H1 (cell line): ENCODE results near the gene GRB14. TPM values are rescaled to one million over a fixed set of nuclear protein-coding genes. Genes with fewer than 3 reads are reported as not detected.

ENCODE experiments used
- CTCF ChIA-PET: fragments of 300-600 bp; sonication (Branson Sonifier 250); formaldehyde crosslinking; loops from one replicate; lab custom pipeline; 2021; ENCODE audit not compliant: partially characterized antibody; lab: Charles Lee
- POLR2A ChIA-PET: fragments of 300-600 bp; sonication (Branson Sonifier 250); formaldehyde crosslinking; loops from one replicate; lab custom pipeline; 2021; ENCODE audit warnings: inconsistent platforms; ENCODE audit not compliant: partially characterized antibody; lab: Charles Lee
- DNase-seq, 2 experiments: peaks; one replicate each; pipeline versions ENCODE4 v3.0.0 to v3.0.0-alpha.2; 2010 to 2022; ENCODE audit warnings: low spot score in 2 of 2, low read depth in 1 of 2, mixed read lengths in 1 of 2
- FAIRE-seq: peaks from 2 replicates; lab custom pipeline; 2011; peaks lifted over from hg19 to GRCh38; lab: Jason Lieb, UNC
- H2AFZ ChIP-seq: 2 replicates; pipeline ENCODE4 v1.8.1; 2012; ENCODE audit warnings: low read length, inconsistent platforms
- H2AK5ac ChIP-seq: 2 replicates; pipeline ENCODE4 v1.6.1; 2013; ENCODE audit warnings: low read depth, low read length
- H2BK120ac ChIP-seq: replicated peaks from 2 replicates; pipeline ENCODE3; 2013; ENCODE audit warnings: low read depth, low read length, inconsistent platforms
- H2BK12ac ChIP-seq: 2 replicates; pipeline ENCODE4 v1.6.1; 2013; ENCODE audit warnings: low read depth, low read length
- H2BK15ac ChIP-seq: 2 replicates; pipeline ENCODE4 v1.6.1; 2013; ENCODE audit warnings: low read length
- H2BK20ac ChIP-seq: 2 replicates; pipeline ENCODE4 v1.6.1; 2013; ENCODE audit warnings: low read length
- H2BK5ac ChIP-seq: 2 replicates; pipeline ENCODE4 v1.6.1; 2013; ENCODE audit warnings: low read depth, low read length
- H3K14ac ChIP-seq: 2 replicates; pipeline ENCODE4 v1.6.1; 2013; ENCODE audit warnings: inconsistent platforms; ENCODE audit not compliant: insufficient read length
- H3K18ac ChIP-seq: 2 replicates; pipeline ENCODE4 v1.6.1; 2013; ENCODE audit warnings: low read length; ENCODE audit errors: extremely low read depth
- H3K23ac ChIP-seq: 2 replicates; pipeline ENCODE4 v1.6.1; 2013; ENCODE audit warnings: inconsistent platforms; ENCODE audit not compliant: insufficient read length
- H3K23me2 ChIP-seq: 2 replicates; pipeline ENCODE4 v1.6.1; 2013; ENCODE audit warnings: low read depth, low read length
- H3K27ac ChIP-seq: 2 replicates; pipeline ENCODE4 v1.6.1; 2011; ENCODE audit warnings: low read depth, low read length, inconsistent platforms
- H3K27me3 ChIP-seq, 4 experiments: replicated peaks in 1 of 4; 1 replicate in 1 of 4; 2 replicates in 3 of 4; pipeline versions ENCODE4 v1.6.1 to v1.8.1; 2011 to 2013; ENCODE audit warnings: low read length in 3 of 4, mild to moderate bottlenecking in 3 of 4, inconsistent platforms in 2 of 4, mixed read lengths in 2 of 4, moderate library complexity in 1 of 4; ENCODE audit not compliant: control insufficient read depth in 3 of 4, insufficient read depth in 3 of 4; ENCODE audit errors: extremely low read depth in 1 of 4
- H3K36me3 ChIP-seq, 4 experiments: 2 replicates each; pipeline versions ENCODE4 v1.6.1 to v1.8.1; 2011 to 2013; ENCODE audit warnings: mild to moderate bottlenecking in 4 of 4, low read length in 3 of 4, moderate library complexity in 2 of 4, control low read depth in 1 of 4, inconsistent platforms in 1 of 4; ENCODE audit not compliant: insufficient read depth in 4 of 4, control insufficient read depth in 2 of 4
- H3K4ac ChIP-seq: replicated peaks from 2 replicates; pipeline ENCODE3; 2013; ENCODE audit warnings: low read length, low read depth, mixed read lengths, inconsistent platforms; ENCODE audit not compliant: insufficient read length
- H3K4me1 ChIP-seq, 4 experiments: replicated peaks in 1 of 4; 1 replicate in 1 of 4; 2 replicates in 3 of 4; pipeline versions ENCODE4 v1.6.1 to v1.8.1; 2011 to 2013; ENCODE audit warnings: low read length in 3 of 4, inconsistent platforms in 2 of 4, mixed read lengths in 1 of 4; ENCODE audit not compliant: insufficient read depth in 4 of 4, control insufficient read depth in 3 of 4
- H3K4me2 ChIP-seq, 2 experiments: 2 replicates each; pipeline versions ENCODE4 v1.6.1 to v1.8.1; 2011 to 2013; ENCODE audit warnings: low read depth in 2 of 2, low read length in 2 of 2, control low read depth in 1 of 2, inconsistent platforms in 1 of 2, mild to moderate bottlenecking in 1 of 2; ENCODE audit not compliant: insufficient read depth in 1 of 2
- H3K4me3 ChIP-seq, 4 experiments: fragments of 200-600, 300-600 bp in 1 of 4; sonication (generic), shearing (Covaris generic), sonication (Bioruptor Twin) in 1 of 4; 2 replicates each; pipeline versions ENCODE4 v1.5.1 to v1.8.1; 2011 to 2016; ENCODE audit warnings: low read length in 4 of 4, low read depth in 3 of 4, control low read depth in 2 of 4, inconsistent platforms in 2 of 4, mild to moderate bottlenecking in 2 of 4, mixed read lengths in 1 of 4, moderate library complexity in 1 of 4; ENCODE audit not compliant: insufficient read depth in 2 of 4; ENCODE audit errors: extremely low read depth in 1 of 4
- H3K56ac ChIP-seq: replicated peaks from 2 replicates; pipeline ENCODE3; 2013; ENCODE audit warnings: low read depth, mild to moderate bottlenecking, mixed read lengths, low read length, inconsistent platforms; ENCODE audit not compliant: insufficient read length
- H3K79me1 ChIP-seq: 2 replicates; pipeline ENCODE4 v1.6.1; 2013; ENCODE audit warnings: low read depth, low read length, control low read depth
- H3K79me2 ChIP-seq, 2 experiments: 2 replicates each; pipeline versions ENCODE4 v1.6.1 to v1.8.1; 2012 to 2013; ENCODE audit warnings: low read length in 2 of 2, mild to moderate bottlenecking in 2 of 2, inconsistent platforms in 1 of 2; ENCODE audit not compliant: insufficient read depth in 2 of 2, control insufficient read depth in 1 of 2
- H3K9ac ChIP-seq, 4 experiments: replicated peaks in 1 of 4; 1 replicate in 1 of 4; 2 replicates in 3 of 4; pipeline versions ENCODE4 v1.6.1 to v1.8.1; 2011 to 2013; ENCODE audit warnings: low read depth in 3 of 4, low read length in 3 of 4, control low read depth in 2 of 4, mild to moderate bottlenecking in 2 of 4, moderate library complexity in 2 of 4, inconsistent platforms in 1 of 4; ENCODE audit errors: extremely low read depth in 1 of 4
- H3K9me3 ChIP-seq, 2 experiments: 2 replicates each; pipeline versions ENCODE4 v1.6.1 to v1.8.1; 2012 to 2013; ENCODE audit warnings: mild to moderate bottlenecking in 2 of 2, moderate library complexity in 2 of 2, control low read depth in 1 of 2, inconsistent platforms in 1 of 2, low read depth in 1 of 2, low read length in 1 of 2, mixed read lengths in 1 of 2; ENCODE audit not compliant: insufficient read depth in 2 of 2
- H4K20me1 ChIP-seq, 2 experiments: replicated peaks in 1 of 2; 2 replicates each; pipeline versions ENCODE3 to v1.8.1; 2011 to 2013; ENCODE audit warnings: inconsistent platforms in 2 of 2, low read length in 2 of 2, mild to moderate bottlenecking in 1 of 2; ENCODE audit not compliant: insufficient read depth in 2 of 2, control insufficient read depth in 1 of 2
- H4K5ac ChIP-seq: 2 replicates; pipeline ENCODE4 v1.6.1; 2013; ENCODE audit warnings: low read length, low read depth, mixed read lengths, inconsistent platforms; ENCODE audit not compliant: insufficient read length
- H4K8ac ChIP-seq: 2 replicates; pipeline ENCODE4 v1.8.0; 2013; ENCODE audit warnings: mild to moderate bottlenecking, moderate library complexity, low read length, inconsistent platforms; ENCODE audit not compliant: insufficient read depth; ENCODE audit errors: extremely low read depth
- H4K91ac ChIP-seq: replicated peaks from 2 replicates; pipeline ENCODE3; 2013; ENCODE audit warnings: low read length, mixed read lengths, inconsistent platforms; ENCODE audit not compliant: insufficient read length
- GTF2F1 ChIP-seq: IDR thresholded peaks from 2 replicates; pipeline ENCODE4 v1.6.1; 2012; ENCODE audit warnings: low read depth, low read length, improper control_type of control experiment, borderline replicate concordance
- TCF12 ChIP-seq: IDR thresholded peaks from 2 replicates; pipeline ENCODE4 v1.6.1; 2011; ENCODE audit warnings: low read depth, mild to moderate bottlenecking, low read length
- WGBS, 2 experiments: shearing (Covaris generic) in 1 of 2; methylation state at CpG; one replicate each; pipeline versions ENCODE4 v1.1.6 to v1.1.7; 2013 to 2015; ENCODE audit warnings: low lambda C conversion rate in 2 of 2, mixed read lengths in 2 of 2, inconsistent platforms in 1 of 2, low coverage in 1 of 2, missing lambda C conversion rate in 1 of 2; ENCODE audit not compliant: insufficient replicate concordance in 2 of 2, insufficient coverage in 1 of 2, insufficient read length in 1 of 2; ENCODE audit errors: extremely low coverage in 1 of 2, missing lambda C conversion rate in 1 of 2; 5-methylcytosine and 5-hydroxymethylcytosine counted together
- polyA plus RNA-seq, 7 experiments: library from polyadenylated mRNA; depleted of rRNA in 3 of 7; stranded (reverse) in 5 of 7; unstranded in 2 of 7; fragments of >200 nt in 5 of 7; fragments of 200-250 nt in 2 of 7; gene quantifications; 1 replicate in 5 of 7; 2 replicates in 1 of 7; 4 replicates in 1 of 7; pipeline versions ENCODE4 v1.2.1 to v1.2.3, GENCODE V29; 2011 to 2013; ENCODE audit warnings: missing spikeins in 2 of 7, mixed read lengths in 2 of 7
- total RNA-seq: library from RNA; stranded (reverse); fragmentation: NEBNext Ultra II Directional; extraction: Animal tissue kit (Norgen Biotek cat#: 25700); gene quantifications from 2 replicates; pipeline ENCODE4 v1.2.1, GENCODE V29; 2021

GRB14 gene
- total and polyA plus RNA-seq, 2 of the 8 experiments (the other 6 are each of a cell fraction or from before 2014, with no cell fraction given), result 2.5 to 11.6 TPM

DNA sequence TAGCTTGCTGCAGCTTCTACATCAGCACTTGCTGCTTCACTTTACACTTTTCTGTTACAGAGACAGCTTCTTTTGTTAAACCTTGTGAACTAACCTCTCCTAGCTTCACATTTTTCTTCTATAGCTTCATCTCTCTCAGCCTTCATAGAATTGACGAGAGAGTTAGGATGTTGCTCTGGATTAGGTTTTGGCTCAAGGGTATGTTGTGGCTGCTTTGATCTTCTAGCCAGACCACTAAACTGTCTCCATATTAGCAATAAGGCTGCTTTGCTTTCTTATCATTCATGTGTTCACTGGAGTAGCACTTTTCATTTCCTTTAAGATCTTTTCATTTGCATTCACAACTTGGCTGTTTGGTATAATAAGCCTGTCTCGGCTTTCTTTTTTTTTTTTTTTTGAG is 46.3 kb upstream of the GRB14 start:
- no peak overlapping the region for H3K27ac ChIP-seq
- H2BK20ac ChIP-seq, result no peak overlapping the region
- CTCF ChIA-PET, result interaction anchor here (0.5 to 1.3 kb wide), 2 partner anchors 49 to 94 kb away, joined by 3 read pairs; no protein-coding TSS in a partner anchor
- 90% methylated on average over 1 of the region's 2 CpGs; no CpG with 5 or more reads in 1 of the 2 experiments for WGBS, 2 experiments
- H3K4me3 ChIP-seq, result no peak overlapping the region
- no peak overlapping the region for H2BK15ac ChIP-seq
- H2AFZ ChIP-seq, result no peak overlapping the region
- no peak overlapping the region for H3K23ac ChIP-seq
- no peak overlapping the region for H4K8ac ChIP-seq
- no peak overlapping the region for H2AK5ac ChIP-seq
- no peak overlapping the region for H2BK12ac ChIP-seq
- no peaks in the 10 kb centered on the region for H3K9me3 ChIP-seq
- no peak overlapping the region for H3K4me2 ChIP-seq
- no peak overlapping the region for H3K9ac ChIP-seq
- H3K79me1 ChIP-seq, result no peaks in the 10 kb centered on the region
- H3K27me3 ChIP-seq, result no peaks in the 10 kb centered on the region
- H4K20me1 ChIP-seq, result no peaks in the 10 kb centered on the region
- H2BK120ac ChIP-seq, result no peak overlapping the region
- H3K79me2 ChIP-seq, result no peaks in the 10 kb centered on the region
- no peak overlapping the region for H3K4ac ChIP-seq
- DNase-seq, result no peak
- H3K56ac ChIP-seq, result no peak overlapping the region
- no peaks in the 10 kb centered on the region for H3K36me3 ChIP-seq
- POLR2A ChIA-PET, result interaction anchor here (0.6 kb wide), 1 partner anchor 21 kb away, joined by 3 read pairs; no protein-coding TSS in a partner anchor
- no peaks in the 10 kb centered on the region for H3K23me2 ChIP-seq
- H3K4me1 ChIP-seq, result no peaks in the 10 kb centered on the region
- no peak overlapping the region for H3K14ac ChIP-seq
- H4K5ac ChIP-seq, result no peak overlapping the region
- FAIRE-seq, result no peak
- H4K91ac ChIP-seq, result no peak overlapping the region
- no peak overlapping the region for H2BK5ac ChIP-seq
- TF ChIP-seq GTF2F1 (no peak), TCF12 (no peak)
- no peak overlapping the region for H3K18ac ChIP-seq
